ENCODE results near the gene TBC1D10B. TPM values are rescaled to one million over a fixed set of nuclear protein-coding genes. Genes with fewer than 3 reads are reported as not detected.

Gene TBC1D10B
- total and polyA plus RNA-seq, 9 of the 15 experiments (the other 6 are each of a cell fraction or from before 2014, with no cell fraction given): 2.2 to 55.4 (median 17.5) TPM

- peak; percentile 90 for TF ChIP-seq ZBTB40 (IDR thresholded peaks at IDR 0.05)
- TF ChIP-seq ZBTB40 (CRISPR knock-in tag; IDR thresholded peaks at IDR 0.05): no peak
- no peak for TF ChIP-seq RNF219 (CRISPR knock-in tag; IDR thresholded peaks at IDR 0.05)
- no peak for TF ChIP-seq NR1H2 (CRISPR knock-in tag; IDR thresholded peaks at IDR 0.05)
- no peak for TF ChIP-seq MED1 (CRISPR knock-in tag; IDR thresholded peaks at IDR 0.05; ENCODE audit: borderline replicate concordance)
- TF ChIP-seq ETV5 (CRISPR knock-in tag; IDR thresholded peaks at IDR 0.05; ENCODE audit: low read depth): peak; percentile 87
- TF ChIP-seq ZNF23 (CRISPR knock-in tag; IDR thresholded peaks at IDR 0.05): no peak
- no peak for TF ChIP-seq SP1 (CRISPR knock-in tag; IDR thresholded peaks at IDR 0.05)
- TF ChIP-seq ILF3 (IDR thresholded peaks at IDR 0.05; ENCODE audit: borderline replicate concordance): no peak
- no peak for TF ChIP-seq MEIS2 (IDR thresholded peaks at IDR 0.05; ENCODE audit: partially characterized antibody)
- TF ChIP-seq ZFX (CRISPR knock-in tag; IDR thresholded peaks at IDR 0.05): no peak; the same call in 1 of the 2 replicates
- TF ChIP-seq ZNF121 (CRISPR knock-in tag; conservative IDR thresholded peaks at IDR 0.05): no peak
- peak; percentile 74; the same call in 1 of the 2 replicates for TF ChIP-seq SMAD4 (CRISPR knock-in tag; conservative IDR thresholded peaks at IDR 0.05)
- TF ChIP-seq FOXP4 (CRISPR knock-in tag; IDR thresholded peaks at IDR 0.05; ENCODE audit: borderline replicate concordance): no peak
- TF ChIP-seq RAD51 (IDR thresholded peaks at IDR 0.05; ENCODE audit: borderline replicate concordance, low read depth): no peak
These were observed 11.2 kb upstream of the TBC1D10B start (continued) for GRCh38 chr16:30381291-30382041.

Measured in K562 (cell line).